Stimulated activated CD8-positive, alpha-beta memory T cell treated with anti-CD3 and anti-CD28 coated beads, Interleukin-7, amount 100 ng/mL, for 4 hours (primary cell): ENCODE results near the gene SSNA1.
"Not testable (repeated sequence)": the region's sequence is repeated elsewhere in the genome, so short reads cannot be mapped to it uniquely, and the experiment has no call there.

Experiments used
- DNase-seq, 2 donors: peaks; one replicate each; pipeline ENCODE4 v3.0.0-alpha.2; 2020; ENCODE audit warnings: low read depth in 2 of 2

SSNA1 gene

DNA sequence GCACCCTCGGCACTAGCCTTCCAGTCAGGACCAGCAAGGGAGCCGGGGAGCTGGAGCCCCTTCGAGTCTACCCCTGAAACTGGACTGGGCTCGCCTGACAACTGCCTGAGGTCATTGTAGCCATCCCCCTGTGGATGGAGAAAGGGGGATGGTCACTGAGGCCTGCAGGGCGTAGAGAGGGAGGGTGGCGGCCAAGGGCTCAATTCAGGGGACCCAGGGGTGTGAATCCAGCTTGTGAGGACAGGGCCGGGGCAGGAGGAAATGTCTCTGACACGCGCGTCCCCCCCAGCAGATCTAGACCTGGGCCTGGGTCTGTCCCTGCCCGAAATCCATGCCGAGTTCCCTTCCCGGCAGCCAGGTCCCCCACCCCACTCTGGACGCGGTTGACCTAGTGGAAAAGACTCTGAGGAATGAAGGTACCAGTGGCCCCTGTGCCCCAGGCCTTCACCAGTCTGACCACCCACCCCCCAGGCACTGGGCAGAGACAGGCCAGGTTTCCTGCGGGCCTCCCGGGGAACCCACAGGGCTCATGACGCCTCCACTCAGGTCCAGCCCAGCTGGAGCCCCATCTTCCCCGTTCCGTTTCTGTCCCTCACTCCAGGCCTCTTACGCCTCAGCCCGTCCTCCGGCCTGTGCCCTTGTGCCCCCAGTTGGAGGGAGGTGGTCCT is 43.0 kb downstream of the SSNA1 start:
- no peak for DNase-seq

DNA sequence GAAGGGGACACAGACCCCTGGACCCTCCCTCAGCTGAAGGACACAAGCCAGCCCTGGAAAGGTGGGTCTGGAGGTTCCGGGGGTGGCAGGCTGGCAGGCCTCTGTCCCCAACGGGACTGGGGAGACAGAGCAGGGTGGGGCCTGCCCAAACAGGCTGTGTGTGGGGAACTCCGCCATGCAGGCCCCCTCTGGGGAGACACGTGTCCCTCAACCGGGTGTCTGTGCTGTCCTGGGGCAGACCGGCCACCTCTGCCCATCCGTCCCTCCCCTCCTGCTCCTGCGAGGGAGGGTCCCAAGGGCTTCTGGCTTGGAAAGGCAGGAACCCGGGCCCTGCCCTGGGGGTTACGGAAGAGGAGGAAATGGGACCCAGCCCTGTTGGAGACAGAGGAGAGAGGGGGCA is 43.6 kb downstream of the SSNA1 start:
- no peak for DNase-seq

DNA sequence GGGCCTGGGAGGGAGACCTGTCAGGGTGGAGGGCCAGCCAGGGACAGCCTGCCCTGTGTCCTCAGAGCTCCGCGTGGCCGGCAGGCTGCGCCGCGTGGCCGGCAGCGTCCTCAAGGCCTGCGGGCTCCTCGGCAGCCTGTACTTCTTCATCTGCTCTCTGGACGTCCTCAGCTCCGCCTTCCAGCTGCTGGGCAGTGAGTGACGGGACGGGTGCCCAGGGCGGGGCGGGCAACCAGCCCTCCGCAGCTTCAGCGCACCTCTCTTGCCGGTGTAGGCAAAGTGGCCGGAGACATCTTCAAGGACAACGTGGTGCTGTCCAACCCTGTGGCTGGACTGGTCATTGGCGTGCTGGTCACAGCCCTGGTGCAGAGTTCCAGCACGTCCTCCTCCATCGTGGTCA is 44.0 kb downstream of the SSNA1 start:
- no peak for DNase-seq

DNA sequence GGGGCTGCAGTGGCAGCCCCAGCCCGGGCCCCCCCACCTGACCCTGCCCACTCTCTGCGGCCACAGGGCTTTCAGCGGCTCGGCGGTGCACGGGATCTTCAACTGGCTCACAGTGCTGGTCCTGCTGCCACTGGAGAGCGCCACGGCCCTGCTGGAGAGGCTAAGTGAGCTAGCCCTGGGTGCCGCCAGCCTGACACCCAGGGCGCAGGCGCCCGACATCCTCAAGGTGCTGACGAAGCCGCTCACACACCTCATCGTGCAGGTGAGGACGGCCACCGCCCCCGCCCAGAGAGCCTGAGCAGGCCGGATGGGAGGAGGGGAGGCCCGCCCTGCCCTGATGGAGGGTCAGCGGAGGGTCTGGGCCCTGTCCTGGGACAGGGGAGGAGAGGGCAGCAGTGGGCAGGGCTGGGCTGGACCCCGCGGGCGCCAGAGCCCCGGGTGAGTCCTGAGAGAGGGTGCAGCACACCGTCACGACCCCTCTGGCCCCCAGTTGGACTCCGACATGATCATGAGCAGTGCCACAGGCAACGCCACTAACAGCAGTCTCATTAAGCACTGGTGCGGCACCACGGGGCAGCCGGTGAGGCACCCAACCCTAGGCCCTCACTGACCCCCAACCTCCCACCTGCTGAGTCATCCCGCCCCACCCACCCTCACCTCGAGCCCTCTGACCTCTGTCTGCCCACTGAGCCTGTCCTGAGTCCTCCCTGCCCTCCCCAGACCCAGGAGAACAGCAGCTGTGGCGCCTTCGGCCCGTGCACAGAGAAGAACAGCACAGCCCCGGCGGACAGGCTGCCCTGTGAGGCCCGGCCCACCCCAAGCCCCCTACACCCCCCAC is 44.9 kb downstream of the SSNA1 start:
- DNase-seq, result no peak

DNA sequence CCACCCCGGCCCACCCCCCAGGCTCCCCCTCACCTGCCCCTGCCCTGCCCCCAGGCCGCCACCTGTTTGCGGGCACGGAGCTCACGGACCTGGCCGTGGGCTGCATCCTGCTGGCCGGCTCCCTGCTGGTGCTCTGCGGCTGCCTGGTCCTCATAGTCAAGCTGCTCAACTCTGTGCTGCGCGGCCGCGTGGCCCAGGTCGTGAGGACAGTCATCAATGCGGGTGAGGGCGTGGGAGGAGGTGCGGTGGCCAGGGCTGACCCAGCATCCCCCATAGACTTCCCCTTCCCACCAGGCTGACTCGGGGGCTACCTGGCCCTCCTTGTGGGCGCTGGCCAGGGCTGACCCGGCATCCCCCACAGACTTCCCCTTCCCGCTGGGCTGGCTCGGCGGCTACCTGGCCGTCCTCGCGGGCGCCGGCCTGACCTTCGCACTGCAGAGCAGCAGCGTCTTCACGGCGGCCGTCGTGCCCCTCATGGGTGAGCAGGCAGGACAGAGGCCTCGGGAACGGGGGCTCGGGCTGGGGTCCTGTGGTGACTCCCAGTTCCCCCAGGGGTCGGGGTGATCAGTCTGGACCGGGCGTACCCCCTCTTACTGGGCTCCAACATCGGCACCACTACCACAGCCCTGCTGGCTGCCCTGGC is 45.7 kb downstream of the SSNA1 start:
- DNase-seq, result no peak

DNA sequence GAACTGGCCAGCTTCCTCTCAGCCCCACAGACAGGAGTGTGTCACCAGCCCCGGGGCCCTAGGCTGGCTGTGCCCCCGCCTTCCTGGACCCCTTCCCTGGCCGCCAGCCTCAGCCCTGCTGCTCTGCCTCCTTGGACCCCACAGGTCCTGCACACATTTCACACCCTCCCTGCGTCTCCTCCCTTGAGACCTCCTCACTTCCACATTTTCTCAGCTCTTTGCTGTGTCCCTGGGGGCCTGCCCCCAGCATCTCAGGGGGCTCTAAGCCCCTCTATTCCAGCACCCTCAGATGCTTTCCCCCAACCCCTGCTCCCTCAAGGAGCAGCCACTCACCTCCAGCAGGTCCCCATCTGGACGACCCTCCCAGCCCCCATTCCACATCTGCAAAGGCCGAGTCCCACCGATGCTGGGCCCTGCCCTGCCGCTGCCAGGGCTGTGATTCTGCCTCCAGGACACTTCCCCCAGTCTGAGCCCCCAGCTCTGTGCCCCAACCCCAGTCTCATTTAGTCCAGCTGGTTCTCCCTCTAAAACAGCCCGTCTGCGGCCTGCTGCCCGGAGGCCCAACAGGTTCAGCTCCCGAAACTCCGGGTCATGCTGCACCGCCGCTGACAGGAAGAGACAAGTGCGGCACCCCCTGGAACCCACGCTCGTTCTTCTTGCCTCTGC is 46.4 kb downstream of the SSNA1 start:
- DNase-seq, result no peak

DNA sequence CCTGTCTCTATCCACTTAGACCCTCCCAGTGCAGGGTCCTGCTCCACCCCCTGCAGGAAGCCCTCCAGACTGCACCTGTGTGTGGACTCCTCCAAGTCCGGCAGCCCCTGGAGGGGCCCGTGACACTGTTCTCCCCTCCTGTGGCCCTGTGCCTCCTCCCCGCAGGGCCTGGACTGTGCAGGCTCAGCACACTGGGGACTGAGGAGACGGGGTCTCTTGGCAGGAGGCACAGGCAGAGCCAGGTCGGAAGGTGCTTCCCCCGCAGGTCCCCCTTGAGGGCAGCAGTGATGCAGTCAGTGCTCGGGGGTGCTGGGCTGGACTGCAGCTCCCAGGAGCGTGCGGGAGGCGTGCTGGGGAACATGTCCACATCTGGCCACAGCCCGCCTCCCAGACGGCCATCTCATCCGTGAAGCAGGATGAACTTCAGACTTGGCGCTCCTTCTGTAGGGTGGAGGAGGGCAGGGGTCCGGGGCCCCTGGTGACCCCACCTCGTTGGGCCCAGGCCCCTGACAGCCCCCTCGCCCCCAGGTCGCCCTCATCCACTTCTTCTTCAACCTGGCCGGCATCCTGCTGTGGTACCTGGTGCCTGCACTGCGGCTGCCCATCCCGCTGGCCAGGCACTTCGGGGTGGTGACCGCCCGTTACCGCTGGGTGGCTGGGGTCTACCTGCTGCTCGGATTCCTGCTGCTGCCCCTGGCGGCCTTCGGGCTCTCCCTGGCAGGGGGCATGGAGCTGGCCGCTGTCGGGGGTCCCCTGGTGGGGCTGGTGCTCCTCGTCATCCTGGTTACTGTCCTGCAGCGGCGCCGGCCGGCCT is 47.2 kb downstream of the SSNA1 start:
- no peak for DNase-seq

DNA sequence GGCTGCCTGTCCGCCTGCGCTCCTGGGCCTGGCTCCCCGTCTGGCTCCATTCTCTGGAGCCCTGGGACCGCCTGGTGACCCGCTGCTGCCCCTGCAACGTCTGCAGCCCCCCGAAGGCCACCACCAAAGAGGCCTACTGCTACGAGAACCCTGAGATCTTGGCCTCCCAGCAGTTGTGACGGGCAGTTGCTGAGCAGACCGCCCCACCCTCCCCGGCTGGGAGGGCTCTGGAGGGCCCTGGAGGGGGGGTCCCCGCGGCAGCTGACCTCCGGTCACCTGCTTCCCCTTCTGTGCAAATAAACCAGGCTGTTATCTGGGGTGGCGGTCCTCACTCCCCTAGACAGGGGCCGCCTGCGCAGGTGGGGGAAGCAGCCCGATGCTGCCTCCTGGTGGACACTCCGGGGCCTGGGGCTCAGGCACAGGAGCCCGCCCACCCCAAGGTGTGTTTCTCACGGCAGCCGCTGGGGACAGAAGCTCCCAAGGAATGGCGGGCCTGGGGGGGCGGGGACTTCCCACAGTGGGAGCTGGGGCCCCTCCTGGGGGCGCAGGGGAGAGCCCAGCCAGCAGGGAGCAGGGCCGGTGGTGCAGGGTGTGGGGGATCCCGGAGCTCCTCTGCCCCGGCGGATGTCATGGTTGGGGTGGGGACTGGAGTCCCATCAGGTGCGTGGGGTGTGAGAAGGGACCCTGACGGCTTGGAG is 47.9 kb downstream of the SSNA1 start:
- DNase-seq, result peak; percentile 78 to 81

DNA sequence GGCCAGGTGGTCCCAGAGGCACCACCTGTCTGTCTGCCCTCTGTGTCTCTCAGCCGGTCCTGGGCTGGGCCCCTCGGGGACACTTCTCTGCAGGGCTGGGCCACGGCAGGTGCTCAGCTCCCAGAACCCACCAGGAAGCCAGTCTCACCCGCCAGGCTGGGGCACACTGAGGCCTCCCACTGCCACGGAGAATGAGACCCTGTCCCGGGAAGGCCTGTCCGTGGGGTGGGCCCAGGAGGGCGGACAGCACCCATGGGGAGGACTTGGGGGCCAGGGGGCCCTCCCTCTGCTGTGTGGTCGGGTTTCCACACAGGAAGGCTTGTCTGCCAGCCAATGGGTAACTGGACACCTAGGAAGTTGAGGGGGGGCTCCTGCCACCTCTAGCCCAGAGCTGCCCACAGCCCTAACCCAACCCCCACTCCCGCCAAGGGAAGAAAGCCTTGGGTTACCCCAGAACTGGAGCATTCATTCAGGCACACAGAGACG is 48.5 kb downstream of the SSNA1 start:
- DNase-seq, result no peak

DNA sequence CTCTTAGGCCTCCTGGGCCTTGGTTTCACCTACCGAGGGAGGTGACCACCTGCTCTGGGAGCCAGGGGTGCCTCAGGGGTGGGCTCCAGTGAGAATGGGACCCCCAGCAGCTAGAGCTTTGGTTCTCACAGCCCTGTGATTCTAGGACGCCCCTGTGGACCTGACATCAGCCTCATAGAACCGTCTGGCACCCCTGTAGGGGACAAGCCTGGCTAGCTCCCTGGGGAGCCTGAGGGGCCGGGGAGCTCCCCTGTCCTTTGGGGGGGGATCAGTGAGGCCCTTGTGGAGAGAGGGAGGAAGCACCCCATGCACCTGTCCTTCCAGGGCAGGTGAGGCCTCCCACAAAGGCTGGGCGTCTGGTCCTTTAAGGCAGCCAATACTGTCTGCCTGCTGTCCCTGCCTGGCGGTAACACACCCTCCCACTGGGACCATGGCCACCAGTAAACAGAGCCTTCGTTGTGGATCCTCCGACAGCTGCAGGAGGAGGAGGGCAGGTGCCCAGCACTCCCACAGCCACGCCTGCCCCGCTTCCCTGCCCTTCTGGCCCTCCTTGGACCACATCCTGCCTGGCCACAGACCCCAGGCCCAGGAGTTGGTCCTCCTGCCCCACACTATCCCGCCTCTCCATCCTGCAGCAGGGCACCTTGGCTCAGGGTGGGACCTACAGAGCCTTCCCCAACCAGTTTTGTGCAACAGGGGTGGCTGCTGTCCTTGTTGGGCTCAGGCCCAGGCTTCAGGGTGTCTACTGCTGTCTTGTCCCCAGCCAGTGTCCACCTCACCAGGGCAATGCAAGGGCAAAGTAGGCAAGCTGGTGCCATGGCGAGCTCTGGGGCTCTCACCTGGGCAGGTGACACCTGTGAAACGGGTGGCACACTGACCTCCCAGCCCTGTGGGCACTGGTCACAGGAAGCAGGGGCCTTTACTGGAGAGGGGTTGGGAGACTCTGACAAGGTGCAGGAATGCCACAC is 49.6 kb downstream of the SSNA1 start:
- DNase-seq, result no peak

DNA sequence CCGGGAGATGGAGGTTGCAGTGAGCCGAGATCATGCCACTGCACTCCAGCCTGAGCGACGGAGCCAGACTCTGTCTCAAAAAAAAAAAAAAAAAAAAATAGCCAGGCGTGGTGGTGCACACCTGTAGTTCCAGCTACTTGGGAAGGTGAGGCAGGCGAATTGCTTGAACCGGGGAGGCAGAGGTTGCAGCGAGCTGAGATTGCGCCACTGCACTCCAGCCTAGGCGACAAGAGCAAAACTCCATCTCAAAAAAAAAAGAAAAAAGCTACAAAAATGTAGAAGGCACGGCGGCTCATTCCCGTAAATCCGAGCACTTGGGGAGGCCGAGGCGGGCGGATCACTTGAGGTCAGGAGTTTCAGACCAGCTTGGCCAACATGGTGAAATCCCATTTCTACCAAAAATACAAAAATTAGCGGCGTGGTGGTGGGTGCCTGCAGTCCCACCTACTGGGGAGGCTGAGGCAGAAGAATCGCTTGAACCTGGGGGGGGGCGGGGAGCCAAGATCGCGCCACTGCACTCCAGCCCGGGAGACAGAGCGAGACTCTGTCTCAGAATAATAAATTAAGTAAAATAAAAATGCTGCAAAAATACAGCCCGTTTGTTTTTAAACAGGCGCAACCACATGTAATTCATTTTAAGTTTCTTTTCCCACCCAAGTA is 51.2 kb downstream of the SSNA1 start:
- not testable (repeated sequence) for DNase-seq
